Thyroid gland (tissue), 4 donors: ENCODE data around the gene LDLRAD4. TPM values are rescaled to one million over a fixed set of nuclear protein-coding genes. Genes with fewer than 3 reads are reported as not detected.

ENCODE experiments used
- DNase-seq, 2 donors: peaks; one replicate each; pipeline ENCODE4 v3.0.0-alpha.2; 2019
- H3K27ac ChIP-seq, 3 donors: fragments of 200-600 bp; sonication (generic); 1 replicate in 2 of 3; 2 replicates in 1 of 3; pipeline ENCODE4 v1.5.1; 2016 to 2019; ENCODE audit warnings: mild to moderate bottlenecking in 1 of 3, moderate library complexity in 1 of 3
- H3K27me3 ChIP-seq: fragments of 200-600 bp; sonication (generic); one replicate; pipeline ENCODE4 v1.5.1; 2019
- H3K36me3 ChIP-seq, 2 donors: fragments of 200-600 bp; sonication (generic); one replicate each; pipeline ENCODE4 v1.5.1; 2016 to 2019
- H3K4me1 ChIP-seq, 2 donors: fragments of 200-600 bp; sonication (generic); one replicate each; pipeline ENCODE4 v1.5.1; 2017 to 2019
- H3K4me3 ChIP-seq, 3 donors: fragments of 200-600 bp; sonication (generic); replicated peaks in 1 of 3; 1 replicate in 2 of 3; 2 replicates in 1 of 3; pipeline ENCODE4 v1.5.1; 2016; ENCODE audit warnings: mild to moderate bottlenecking in 1 of 3
- H3K9me3 ChIP-seq: fragments of 200-600 bp; sonication (generic); one replicate; pipeline ENCODE4 v1.5.1; 2017
- POLR2A ChIP-seq, 2 donors: fragments of 450-650 bp; IDR thresholded peaks; one replicate each; pipeline ENCODE4 v1.6.1; 2017; ENCODE audit warnings: antibody characterized with exemption in 2 of 2, mild to moderate bottlenecking in 2 of 2, moderate library complexity in 1 of 2
- WGBS, 2 donors: methylation state at CpG; one replicate each; pipeline ENCODE4 v1.1.5; 2017; 5-methylcytosine and 5-hydroxymethylcytosine counted together
- intact Hi-C: fragments of 100-400 bp; cut with DNase I; formaldehyde crosslinking; loops from one replicate; pipeline ENCODE4 v1.15.1; 2023
- total RNA-seq, 4 donors: library from RNA; depleted of rRNA; stranded (reverse); fragments of >200 nt; gene quantifications; one replicate each; pipeline ENCODE4 v1.2.3, GENCODE V29; 2016
- TF ChIP-seq, protein P1 (sequence below), 6 experiments: fragments of 200-600 bp in 3 of 6; fragments of 450-650 bp in 3 of 6; sonication (generic) in 3 of 6; IDR thresholded peaks; one replicate each; pipeline ENCODE4 v1.5.1; 2016 to 2019; ENCODE audit warnings: antibody characterized with exemption in 6 of 6, mild to moderate bottlenecking in 2 of 6, inconsistent platforms in 1 of 6, moderate library complexity in 1 of 6

LDLRAD4 gene
- total RNA-seq, 4 donors from 2014 or later: 23.7 to 35.7 (median 29.7) TPM

GRCh38 chr18:13451661-13452387, 233.3 kb downstream of the LDLRAD4 start:
- no peak overlapping the region for H3K4me3 ChIP-seq
- no peaks in the 10 kb centered on the region for H3K27me3 ChIP-seq
- H3K36me3 ChIP-seq: no peaks in the 10 kb centered on the region
- no peaks in the 10 kb centered on the region for H3K9me3 ChIP-seq
- peak in 1 of 2 donors; percentile 39 for DNase-seq
- intact Hi-C loops: no loop called here
- WGBS, 2 donors: 81 to 82% methylated on average over 14 of the region's 14 CpGs
- TF ChIP-seq, protein P1, sequence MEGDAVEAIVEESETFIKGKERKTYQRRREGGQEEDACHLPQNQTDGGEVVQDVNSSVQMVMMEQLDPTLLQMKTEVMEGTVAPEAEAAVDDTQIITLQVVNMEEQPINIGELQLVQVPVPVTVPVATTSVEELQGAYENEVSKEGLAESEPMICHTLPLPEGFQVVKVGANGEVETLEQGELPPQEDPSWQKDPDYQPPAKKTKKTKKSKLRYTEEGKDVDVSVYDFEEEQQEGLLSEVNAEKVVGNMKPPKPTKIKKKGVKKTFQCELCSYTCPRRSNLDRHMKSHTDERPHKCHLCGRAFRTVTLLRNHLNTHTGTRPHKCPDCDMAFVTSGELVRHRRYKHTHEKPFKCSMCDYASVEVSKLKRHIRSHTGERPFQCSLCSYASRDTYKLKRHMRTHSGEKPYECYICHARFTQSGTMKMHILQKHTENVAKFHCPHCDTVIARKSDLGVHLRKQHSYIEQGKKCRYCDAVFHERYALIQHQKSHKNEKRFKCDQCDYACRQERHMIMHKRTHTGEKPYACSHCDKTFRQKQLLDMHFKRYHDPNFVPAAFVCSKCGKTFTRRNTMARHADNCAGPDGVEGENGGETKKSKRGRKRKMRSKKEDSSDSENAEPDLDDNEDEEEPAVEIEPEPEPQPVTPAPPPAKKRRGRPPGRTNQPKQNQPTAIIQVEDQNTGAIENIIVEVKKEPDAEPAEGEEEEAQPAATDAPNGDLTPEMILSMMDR (IDR thresholded peaks at IDR 0.05): no peak
- no peak for TF ChIP-seq POLR2A (IDR thresholded peaks at IDR 0.05)
- H3K4me1 ChIP-seq: peaks cover 8 to 47% of the 10 kb centered on the region in 2 donors
- H3K27ac ChIP-seq: peak overlapping the region in 1 of 3 donors; percentile 31

DNA sequence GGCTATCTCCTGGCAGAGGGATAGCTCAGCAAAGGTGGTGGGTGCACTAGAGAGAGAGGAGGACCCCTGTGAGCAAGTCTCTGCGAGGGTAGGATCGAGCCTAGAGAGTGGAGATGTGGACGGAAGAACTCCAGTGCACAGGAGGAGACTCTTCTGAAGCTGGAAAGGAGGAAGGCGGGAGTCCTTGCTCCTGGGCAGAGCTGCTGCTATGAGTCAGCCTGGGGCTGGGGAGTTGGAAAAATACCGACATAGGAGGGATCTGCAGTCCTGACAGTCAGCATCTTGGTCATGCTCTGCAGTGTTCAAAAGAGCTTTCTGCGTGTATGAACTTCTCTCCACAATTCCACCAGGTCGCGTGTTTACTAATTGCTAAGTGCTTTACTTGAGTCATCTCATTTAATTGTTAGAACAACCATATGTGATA, 233.8 kb downstream of the LDLRAD4 start:
- DNase-seq: peak; percentile 51 to 66
- no peaks in the 10 kb centered on the region for H3K9me3 ChIP-seq
- no peaks in the 10 kb centered on the region for H3K36me3 ChIP-seq
- H3K4me1 ChIP-seq: peaks cover 8 to 48% of the 10 kb centered on the region in 2 donors
- whole genome bisulfite sequencing, 2 donors: 42 to 47% methylated on average over 8 of the region's 8 CpGs
- intact Hi-C loops: no loop called here
- H3K27ac ChIP-seq: peak overlapping the region in 1 of 3 donors; percentile 31
- H3K27me3 ChIP-seq: no peaks in the 10 kb centered on the region
- no peak for TF ChIP-seq POLR2A (IDR thresholded peaks at IDR 0.05)
- TF ChIP-seq, protein P1 (IDR thresholded peaks at IDR 0.05): no peak
- no peak overlapping the region for H3K4me3 ChIP-seq

GRCh38 chr18:13452871-13453680, 234.5 kb downstream of the LDLRAD4 start:
- no peak for DNase-seq
- TF ChIP-seq POLR2A (IDR thresholded peaks at IDR 0.05): no peak
- TF ChIP-seq, protein P1 (IDR thresholded peaks at IDR 0.05): no peak
- Histone ChIP-seq H3K4me3 (no peak overlapping the region), H3K27ac (no peak overlapping the region), H3K9me3 (no peaks in the 10 kb centered on the region), H3K27me3 (no peaks in the 10 kb centered on the region), H3K4me1 (peaks cover 8 to 42% of the 10 kb centered on the region in 2 donors), H3K36me3 (no peaks in the 10 kb centered on the region)
- WGBS, 2 donors: 83 to 84% methylated on average over 21 of the region's 21 CpGs
- intact Hi-C loops: no loop called here

DNA sequence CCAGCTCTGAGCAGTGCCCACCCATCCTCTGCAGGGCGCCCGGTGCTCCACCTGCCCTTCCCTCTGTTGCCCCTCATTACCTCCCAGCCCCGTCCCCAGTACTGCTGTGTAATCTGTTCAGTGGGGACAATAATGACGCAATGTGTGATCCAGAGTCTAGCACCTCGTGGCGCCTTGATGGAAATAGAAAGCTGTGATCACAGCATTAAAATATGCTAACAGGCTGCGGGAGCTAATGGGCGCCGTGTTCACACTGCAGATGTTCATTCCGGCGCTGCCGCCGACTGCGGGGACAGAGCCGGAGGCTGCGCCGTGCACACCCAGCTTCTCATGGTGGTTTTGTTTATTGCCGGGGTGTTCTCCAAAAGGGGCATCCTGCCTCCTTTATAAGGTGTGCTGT, 235.2 kb downstream of the LDLRAD4 start:
- Histone ChIP-seq H3K4me3 (no peak overlapping the region), H3K27ac (no peak overlapping the region), H3K4me1 (peaks cover 8 to 42% of the 10 kb centered on the region in 2 donors), H3K36me3 (no peaks in the 10 kb centered on the region), H3K9me3 (no peaks in the 10 kb centered on the region), H3K27me3 (no peaks in the 10 kb centered on the region)
- no peak for TF ChIP-seq POLR2A (IDR thresholded peaks at IDR 0.05)
- TF ChIP-seq, protein P1 (IDR thresholded peaks at IDR 0.05): no peak
- intact Hi-C loops: no loop called here
- no peak for DNase-seq
- 94 to 98% methylated on average over 18 of the region's 18 CpGs for WGBS, 2 donors
